Measurements from ENCODE around the gene TSPAN32.

The TSPAN32 gene

DNA sequence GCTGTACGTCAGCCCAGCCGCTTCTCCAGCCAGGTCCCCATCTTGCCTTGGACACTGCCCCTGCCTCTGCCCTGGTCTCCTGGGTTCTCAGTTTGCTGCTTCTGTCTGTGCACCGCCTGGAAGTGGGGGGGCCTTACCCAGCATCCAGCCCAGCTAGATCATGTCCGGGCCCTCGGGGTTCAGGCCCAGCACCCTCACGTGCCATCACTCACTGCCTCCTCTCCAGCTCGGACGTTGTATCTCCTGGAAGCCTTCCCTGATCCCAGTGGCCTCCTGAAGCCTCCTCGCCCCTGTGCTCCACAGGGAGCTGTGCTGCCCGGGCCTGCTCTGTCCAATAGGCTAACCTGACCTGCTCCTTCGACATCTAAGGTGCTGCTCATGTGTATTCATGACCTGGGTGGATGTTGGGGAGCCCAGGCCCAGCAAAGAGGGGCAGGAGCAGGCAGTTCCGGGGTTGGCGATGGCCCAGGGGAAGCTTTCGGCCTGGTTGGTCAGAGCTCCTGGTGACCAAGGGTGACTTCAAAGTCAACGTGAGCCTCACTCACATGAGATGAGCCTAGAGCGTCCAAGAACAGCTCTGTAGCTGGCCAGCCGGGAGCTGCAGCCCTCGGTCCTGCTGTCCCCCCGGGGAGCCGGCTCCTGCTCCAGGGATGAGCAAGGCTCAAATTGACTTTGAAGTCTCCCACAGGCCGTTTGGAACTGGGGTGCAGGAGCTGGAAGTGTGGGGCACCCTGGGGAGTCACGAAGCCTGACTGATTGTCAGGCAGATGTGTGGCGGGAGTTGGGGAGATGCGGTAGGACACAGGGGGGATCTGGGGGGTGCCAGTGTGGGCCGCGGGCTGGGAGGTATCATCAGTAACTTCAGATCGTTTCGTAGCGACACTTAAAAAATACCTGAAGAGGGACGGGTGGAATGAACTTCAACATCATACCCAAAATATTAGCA lies 26.2 kb upstream of the TSPAN32 start:
- Histone ChIP-seq H3K9ac (no peak overlapping the region), H3K27ac (no peak overlapping the region), H2AFZ (ENCODE audit: low read depth) (no peak overlapping the region), H3K27me3 (ENCODE audit: insufficient read depth, low read depth) (peaks cover 77% of the 10 kb centered on the region), H3K79me2 (ENCODE audit: insufficient read depth, low read depth) (no peaks in the 10 kb centered on the region), H3K4me3 (IDR thresholded peaks at IDR 0.05; ENCODE audit: insufficient read depth, low read depth, low read length) (no peak overlapping the region), H3K36me3 (ENCODE audit: insufficient read depth) (no peaks in the 10 kb centered on the region), H3K4me2 (no peak overlapping the region), H4K20me1 (ENCODE audit: insufficient read depth) (no peaks in the 10 kb centered on the region), H3K4me1 (ENCODE audit: low read depth, poor library complexity, severe bottlenecking) (no peaks in the 10 kb centered on the region)
- TF ChIP-seq, protein P1, sequence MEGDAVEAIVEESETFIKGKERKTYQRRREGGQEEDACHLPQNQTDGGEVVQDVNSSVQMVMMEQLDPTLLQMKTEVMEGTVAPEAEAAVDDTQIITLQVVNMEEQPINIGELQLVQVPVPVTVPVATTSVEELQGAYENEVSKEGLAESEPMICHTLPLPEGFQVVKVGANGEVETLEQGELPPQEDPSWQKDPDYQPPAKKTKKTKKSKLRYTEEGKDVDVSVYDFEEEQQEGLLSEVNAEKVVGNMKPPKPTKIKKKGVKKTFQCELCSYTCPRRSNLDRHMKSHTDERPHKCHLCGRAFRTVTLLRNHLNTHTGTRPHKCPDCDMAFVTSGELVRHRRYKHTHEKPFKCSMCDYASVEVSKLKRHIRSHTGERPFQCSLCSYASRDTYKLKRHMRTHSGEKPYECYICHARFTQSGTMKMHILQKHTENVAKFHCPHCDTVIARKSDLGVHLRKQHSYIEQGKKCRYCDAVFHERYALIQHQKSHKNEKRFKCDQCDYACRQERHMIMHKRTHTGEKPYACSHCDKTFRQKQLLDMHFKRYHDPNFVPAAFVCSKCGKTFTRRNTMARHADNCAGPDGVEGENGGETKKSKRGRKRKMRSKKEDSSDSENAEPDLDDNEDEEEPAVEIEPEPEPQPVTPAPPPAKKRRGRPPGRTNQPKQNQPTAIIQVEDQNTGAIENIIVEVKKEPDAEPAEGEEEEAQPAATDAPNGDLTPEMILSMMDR (conservative IDR thresholded peaks at IDR 0.05; ENCODE audit: low read depth, low read length): no peak

- Histone ChIP-seq H3K36me3 (ENCODE audit: insufficient read depth) (no peaks in the 10 kb centered on the region), H3K27ac (no peak overlapping the region), H3K4me2 (no peak overlapping the region), H3K4me3 (IDR thresholded peaks at IDR 0.05; ENCODE audit: insufficient read depth, low read depth, low read length) (no peak overlapping the region), H3K79me2 (ENCODE audit: insufficient read depth, low read depth) (no peaks in the 10 kb centered on the region), H2AFZ (ENCODE audit: low read depth) (no peak overlapping the region), H3K27me3 (ENCODE audit: insufficient read depth, low read depth) (peaks cover 82% of the 10 kb centered on the region), H4K20me1 (ENCODE audit: insufficient read depth) (no peaks in the 10 kb centered on the region), H3K4me1 (ENCODE audit: low read depth, poor library complexity, severe bottlenecking) (no peaks in the 10 kb centered on the region), H3K9ac (no peak overlapping the region)
- TF ChIP-seq, protein P1 (conservative IDR thresholded peaks at IDR 0.05; ENCODE audit: low read depth, low read length): no peak
Observed at GRCh38 chr11:2276280-2277007, 25.4 kb upstream of the TSPAN32 start.

DNA sequence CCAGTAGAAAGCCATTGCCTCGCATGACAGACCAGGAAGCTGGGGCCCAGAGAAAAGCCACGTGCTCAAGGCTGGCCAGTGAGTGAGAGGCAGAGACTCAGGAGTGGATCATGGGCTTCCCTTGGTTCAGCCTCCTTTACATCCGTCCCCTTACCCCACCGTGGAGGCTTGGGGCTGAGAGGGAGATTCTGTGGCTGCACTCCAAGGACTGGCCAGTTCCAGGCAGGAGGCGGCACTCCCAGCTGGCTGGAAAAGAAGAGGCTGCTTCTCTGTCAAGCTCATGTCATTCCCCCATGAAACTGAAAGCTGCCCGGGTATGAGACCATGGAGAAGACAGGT lies 24.8 kb upstream of the TSPAN32 start:
- H2AFZ ChIP-seq (ENCODE audit: low read depth): no peak overlapping the region
- no peaks in the 10 kb centered on the region for H3K4me1 ChIP-seq (ENCODE audit: low read depth, poor library complexity, severe bottlenecking)
- H3K9ac ChIP-seq: no peak overlapping the region
- H3K27ac ChIP-seq: no peak overlapping the region
- H3K79me2 ChIP-seq (ENCODE audit: insufficient read depth, low read depth): no peaks in the 10 kb centered on the region
- H3K4me2 ChIP-seq: no peak overlapping the region
- H4K20me1 ChIP-seq (ENCODE audit: insufficient read depth): no peaks in the 10 kb centered on the region
- TF ChIP-seq, protein P1 (conservative IDR thresholded peaks at IDR 0.05; ENCODE audit: low read depth, low read length): no peak
- H3K4me3 ChIP-seq (IDR thresholded peaks at IDR 0.05; ENCODE audit: insufficient read depth, low read depth, low read length): no peak overlapping the region
- H3K36me3 ChIP-seq (ENCODE audit: insufficient read depth): no peaks in the 10 kb centered on the region
- H3K27me3 ChIP-seq (ENCODE audit: insufficient read depth, low read depth): peaks cover 88% of the 10 kb centered on the region

- no peak overlapping the region for H3K4me2 ChIP-seq
Observed at GRCh38 chr11:2277933-2278523, 23.8 kb upstream of the TSPAN32 start.

More at GRCh38 chr11:2277933-2278523, 23.8 kb upstream of the TSPAN32 start:
- Histone ChIP-seq H3K4me3 (IDR thresholded peaks at IDR 0.05; ENCODE audit: insufficient read depth, low read depth, low read length) (no peak overlapping the region), H3K27me3 (ENCODE audit: insufficient read depth, low read depth) (peaks cover 90% of the 10 kb centered on the region), H3K9ac (no peak overlapping the region), H3K79me2 (ENCODE audit: insufficient read depth, low read depth) (no peaks in the 10 kb centered on the region), H4K20me1 (ENCODE audit: insufficient read depth) (no peaks in the 10 kb centered on the region), H3K4me1 (ENCODE audit: low read depth, poor library complexity, severe bottlenecking) (no peaks in the 10 kb centered on the region), H3K27ac (no peak overlapping the region), H3K36me3 (ENCODE audit: insufficient read depth) (no peaks in the 10 kb centered on the region), H2AFZ (ENCODE audit: low read depth) (no peak overlapping the region)
- TF ChIP-seq, protein P1 (conservative IDR thresholded peaks at IDR 0.05; ENCODE audit: low read depth, low read length): no peak

Measured in KMS-11 (cell line).